ENCODE data around the gene DDIT3.

DNA sequence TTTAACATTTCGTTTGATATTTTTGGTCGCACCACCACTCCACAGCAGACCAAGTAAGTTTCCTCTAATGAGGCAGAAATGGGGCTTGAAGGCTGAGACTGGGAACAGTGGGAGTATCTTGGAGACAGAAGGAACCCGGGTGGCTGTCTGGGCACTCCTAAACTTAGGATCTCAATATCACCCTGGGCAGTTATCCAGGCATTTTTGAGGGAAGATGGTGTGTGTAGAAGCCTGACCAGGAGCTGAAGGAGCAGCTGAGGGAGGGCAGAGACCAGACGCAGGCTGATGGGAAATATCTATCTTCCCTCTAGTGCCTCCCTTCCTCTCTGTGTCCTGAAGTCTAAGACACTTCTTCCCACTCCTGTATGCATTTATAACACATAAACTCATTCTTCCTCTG is 21.7 kb downstream of the DDIT3 start:
- no peak for TF ChIP-seq CBX8 (IDR thresholded peaks at IDR 0.05; ENCODE audit: borderline replicate concordance, low read depth, low read length)
- TF ChIP-seq TAF1 (IDR thresholded peaks at IDR 0.05; ENCODE audit: low read depth, low read length), result no peak
- TF ChIP-seq, protein P1, sequence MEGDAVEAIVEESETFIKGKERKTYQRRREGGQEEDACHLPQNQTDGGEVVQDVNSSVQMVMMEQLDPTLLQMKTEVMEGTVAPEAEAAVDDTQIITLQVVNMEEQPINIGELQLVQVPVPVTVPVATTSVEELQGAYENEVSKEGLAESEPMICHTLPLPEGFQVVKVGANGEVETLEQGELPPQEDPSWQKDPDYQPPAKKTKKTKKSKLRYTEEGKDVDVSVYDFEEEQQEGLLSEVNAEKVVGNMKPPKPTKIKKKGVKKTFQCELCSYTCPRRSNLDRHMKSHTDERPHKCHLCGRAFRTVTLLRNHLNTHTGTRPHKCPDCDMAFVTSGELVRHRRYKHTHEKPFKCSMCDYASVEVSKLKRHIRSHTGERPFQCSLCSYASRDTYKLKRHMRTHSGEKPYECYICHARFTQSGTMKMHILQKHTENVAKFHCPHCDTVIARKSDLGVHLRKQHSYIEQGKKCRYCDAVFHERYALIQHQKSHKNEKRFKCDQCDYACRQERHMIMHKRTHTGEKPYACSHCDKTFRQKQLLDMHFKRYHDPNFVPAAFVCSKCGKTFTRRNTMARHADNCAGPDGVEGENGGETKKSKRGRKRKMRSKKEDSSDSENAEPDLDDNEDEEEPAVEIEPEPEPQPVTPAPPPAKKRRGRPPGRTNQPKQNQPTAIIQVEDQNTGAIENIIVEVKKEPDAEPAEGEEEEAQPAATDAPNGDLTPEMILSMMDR (IDR thresholded peaks at IDR 0.05; ENCODE audit: control extremely low read depth in 1 of 3, insufficient read depth in 1 of 3, low read depth in 1 of 3, low read length in 3 of 3), result no peak
- no peak for TF ChIP-seq PHF8 (conservative IDR thresholded peaks at IDR 0.05; ENCODE audit: low read depth, low read length)
- no peak for TF ChIP-seq POLR2AphosphoS5 (IDR thresholded peaks at IDR 0.05; ENCODE audit: low read depth, low read length)
- TF ChIP-seq POLR2A (IDR thresholded peaks at IDR 0.05; ENCODE audit: control extremely low read depth in 1 of 2, low read depth in 2 of 2, low read length in 2 of 2), result no peak
- no peak for TF ChIP-seq HDAC2 (IDR thresholded peaks at IDR 0.05; ENCODE audit: borderline replicate concordance in 1 of 2, low read depth in 2 of 2, low read length in 2 of 2)

All from H1 (cell line).